Measurements from ENCODE around the gene IMMP2L.

The IMMP2L gene

DNA sequence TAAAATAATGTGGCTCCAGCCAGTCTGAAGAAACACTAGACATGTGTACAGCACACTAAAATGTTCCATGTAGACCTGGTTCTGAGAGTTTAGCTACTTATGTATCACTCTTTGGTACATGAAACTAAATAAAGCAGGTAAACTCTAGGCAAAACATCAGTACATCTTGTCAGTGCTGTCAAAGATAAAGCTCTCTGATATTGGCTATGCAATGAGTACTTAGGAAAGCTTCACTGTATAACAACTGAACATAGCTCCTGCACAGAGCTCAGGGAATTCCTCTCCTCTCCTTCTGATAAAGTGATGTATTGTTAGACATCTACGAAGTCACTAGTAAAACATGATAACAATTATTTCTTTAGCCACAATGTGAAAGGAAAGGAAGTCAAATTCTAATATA is 467.9 kb downstream of the IMMP2L start:
- TF ChIP-seq TAF1 (IDR thresholded peaks at IDR 0.05; ENCODE audit: borderline replicate concordance, insufficient read depth, low read length) (no peak), POLR2AphosphoS5 (IDR thresholded peaks at IDR 0.05; ENCODE audit: low read depth, low read length) (no peak), FOXP2 (optimal IDR thresholded peaks at IDR 0.05; ENCODE audit: borderline replicate concordance, extremely low read depth, extremely low read length, insufficient read depth) (no peak), SIN3A (IDR thresholded peaks at IDR 0.05; ENCODE audit: borderline replicate concordance, insufficient read depth, low read length) (no peak), REST (IDR thresholded peaks at IDR 0.05; ENCODE audit: insufficient read depth in 1 of 2, low read depth in 2 of 2, low read length in 2 of 2) (no peak)

- no peak for TF ChIP-seq FOXP2 (optimal IDR thresholded peaks at IDR 0.05; ENCODE audit: borderline replicate concordance, extremely low read depth, extremely low read length, insufficient read depth)
- TF ChIP-seq POLR2AphosphoS5 (IDR thresholded peaks at IDR 0.05; ENCODE audit: low read depth, low read length) = no peak
- no peak for TF ChIP-seq REST (IDR thresholded peaks at IDR 0.05; ENCODE audit: insufficient read depth in 1 of 2, low read depth in 2 of 2, low read length in 2 of 2)
- TF ChIP-seq TAF1 (IDR thresholded peaks at IDR 0.05; ENCODE audit: borderline replicate concordance, insufficient read depth, low read length) = no peak
- no peak for TF ChIP-seq SIN3A (IDR thresholded peaks at IDR 0.05; ENCODE audit: borderline replicate concordance, insufficient read depth, low read length)
These were observed 468.8 kb downstream of the IMMP2L start for GRCh38 chr7:111093496-111093895.

DNA sequence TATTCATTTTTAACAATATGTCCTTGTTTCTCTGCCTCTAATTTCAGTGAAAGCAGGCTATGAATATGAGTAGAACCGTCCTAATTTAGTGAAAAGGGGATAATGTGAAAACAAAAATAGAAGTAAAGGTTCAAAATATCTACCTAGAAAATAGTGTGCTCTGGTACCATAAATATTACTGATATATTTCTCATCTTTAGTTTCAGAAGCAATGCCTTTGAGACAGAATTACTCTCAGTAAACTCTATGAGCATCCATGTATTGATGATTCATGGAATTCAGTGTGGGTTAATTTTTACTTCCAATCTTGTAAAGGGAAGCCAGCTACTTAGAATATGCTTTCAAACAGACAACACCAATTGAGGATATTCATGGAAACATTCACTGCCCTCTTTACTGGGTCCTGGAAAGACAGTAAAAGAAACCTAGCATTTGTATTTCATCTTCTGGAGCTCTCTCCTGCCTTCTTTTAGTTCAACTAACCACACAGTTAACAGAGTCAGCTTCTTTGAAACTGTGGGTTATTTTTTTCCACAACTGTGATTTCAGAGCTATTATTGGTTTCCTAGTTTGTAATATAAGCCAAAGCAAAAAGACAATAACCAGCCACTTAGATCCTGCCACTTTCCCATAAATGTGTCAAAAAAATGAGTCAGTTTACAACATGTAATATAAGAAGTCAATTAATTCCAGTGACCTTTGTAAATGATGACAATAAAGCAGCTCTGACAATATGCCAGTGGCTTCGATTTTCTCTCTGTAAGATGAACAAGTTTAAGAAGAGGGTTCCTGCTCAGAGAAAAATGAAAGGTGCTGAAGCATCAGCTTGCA is 469.7 kb downstream of the IMMP2L start:
- TF ChIP-seq SIN3A (IDR thresholded peaks at IDR 0.05; ENCODE audit: borderline replicate concordance, insufficient read depth, low read length) (no peak), POLR2AphosphoS5 (IDR thresholded peaks at IDR 0.05; ENCODE audit: low read depth, low read length) (no peak), FOXP2 (optimal IDR thresholded peaks at IDR 0.05; ENCODE audit: borderline replicate concordance, extremely low read depth, extremely low read length, insufficient read depth) (no peak), REST (IDR thresholded peaks at IDR 0.05; ENCODE audit: insufficient read depth in 1 of 2, low read depth in 2 of 2, low read length in 2 of 2) (no peak), TAF1 (IDR thresholded peaks at IDR 0.05; ENCODE audit: borderline replicate concordance, insufficient read depth, low read length) (no peak)

GRCh38 chr7:111091593-111092358 is 470.5 kb downstream of the IMMP2L start:
- TF ChIP-seq SIN3A (IDR thresholded peaks at IDR 0.05; ENCODE audit: borderline replicate concordance, insufficient read depth, low read length) (no peak), POLR2AphosphoS5 (IDR thresholded peaks at IDR 0.05; ENCODE audit: low read depth, low read length) (no peak), TAF1 (IDR thresholded peaks at IDR 0.05; ENCODE audit: borderline replicate concordance, insufficient read depth, low read length) (no peak), REST (IDR thresholded peaks at IDR 0.05; ENCODE audit: insufficient read depth in 1 of 2, low read depth in 2 of 2, low read length in 2 of 2) (no peak), FOXP2 (optimal IDR thresholded peaks at IDR 0.05; ENCODE audit: borderline replicate concordance, extremely low read depth, extremely low read length, insufficient read depth) (no peak)
